Right lobe of liver (tissue), 4 donors: ENCODE data around the gene TSBP1.
"Not testable (repeated sequence)": the region's sequence is repeated elsewhere in the genome, so short reads cannot be mapped to it uniquely, and the experiment has no call there.

Source experiments
- POLR2A ChIP-seq: fragments of 450-650 bp; IDR thresholded peaks from one replicate; pipeline ENCODE4 v1.6.1; 2017; ENCODE audit warnings: antibody characterized with exemption, mild to moderate bottlenecking
- TF ChIP-seq, protein P1 (sequence below), 4 donors: fragments of 200-600 bp in 3 of 4; fragments of 450-650 bp in 1 of 4; IDR thresholded peaks; one replicate each; pipeline versions ENCODE4 v1.5.1 to v1.8.0; 2016 to 2022; ENCODE audit warnings: antibody characterized with exemption in 4 of 4, mild to moderate bottlenecking in 2 of 4
- donor health status: DM: no; HTN: no; CAD: no.
- donor health status: DM: no; HTN: no; CAD: no.
- donor health status: DM: no; HTN: yes; CAD: no.

DNA sequence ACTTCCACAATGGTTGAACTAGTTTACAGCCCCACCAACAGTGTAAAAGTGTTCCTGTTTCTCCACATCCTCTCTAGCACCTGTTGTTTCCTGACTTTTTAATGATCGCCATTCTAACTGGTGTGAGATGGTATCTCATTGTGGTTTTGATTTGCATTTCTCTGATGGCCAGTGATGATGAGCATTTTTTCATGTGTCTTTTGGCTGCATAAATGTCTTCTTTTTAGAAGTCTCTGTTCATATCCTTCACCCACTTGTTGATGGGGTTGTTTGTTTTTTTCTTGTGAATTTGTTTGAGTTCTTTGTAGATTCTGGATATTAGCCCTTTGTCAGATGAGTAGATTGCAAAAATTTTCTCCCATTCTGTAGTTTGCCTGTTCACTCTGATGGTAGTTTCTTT, 12.5 kb downstream of the TSBP1 start:
- not testable (repeated sequence) for TF ChIP-seq POLR2A
- TF ChIP-seq, protein P1, sequence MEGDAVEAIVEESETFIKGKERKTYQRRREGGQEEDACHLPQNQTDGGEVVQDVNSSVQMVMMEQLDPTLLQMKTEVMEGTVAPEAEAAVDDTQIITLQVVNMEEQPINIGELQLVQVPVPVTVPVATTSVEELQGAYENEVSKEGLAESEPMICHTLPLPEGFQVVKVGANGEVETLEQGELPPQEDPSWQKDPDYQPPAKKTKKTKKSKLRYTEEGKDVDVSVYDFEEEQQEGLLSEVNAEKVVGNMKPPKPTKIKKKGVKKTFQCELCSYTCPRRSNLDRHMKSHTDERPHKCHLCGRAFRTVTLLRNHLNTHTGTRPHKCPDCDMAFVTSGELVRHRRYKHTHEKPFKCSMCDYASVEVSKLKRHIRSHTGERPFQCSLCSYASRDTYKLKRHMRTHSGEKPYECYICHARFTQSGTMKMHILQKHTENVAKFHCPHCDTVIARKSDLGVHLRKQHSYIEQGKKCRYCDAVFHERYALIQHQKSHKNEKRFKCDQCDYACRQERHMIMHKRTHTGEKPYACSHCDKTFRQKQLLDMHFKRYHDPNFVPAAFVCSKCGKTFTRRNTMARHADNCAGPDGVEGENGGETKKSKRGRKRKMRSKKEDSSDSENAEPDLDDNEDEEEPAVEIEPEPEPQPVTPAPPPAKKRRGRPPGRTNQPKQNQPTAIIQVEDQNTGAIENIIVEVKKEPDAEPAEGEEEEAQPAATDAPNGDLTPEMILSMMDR (IDR thresholded peaks at IDR 0.05), result not testable (repeated sequence)
